HepG2 (cell line): ENCODE data around the gene PIP5KL1. TPM values are rescaled to one million over a fixed set of nuclear protein-coding genes. Genes with fewer than 3 reads are reported as not detected.

Source experiments
- ARNTL ChIP-seq: sonication (generic); formaldehyde crosslinking; IDR thresholded peaks from 2 replicates; pipeline ENCODE4 v1.4.0; 2020; ENCODE audit warnings: mild to moderate bottlenecking, missing genetic modification reagents
- GATA4 ChIP-seq: sonication (generic); IDR thresholded peaks from 2 replicates; pipeline ENCODE4 v1.6.1; 2016; ENCODE audit warnings: antibody characterized with exemption, low read depth, borderline replicate concordance
- GPN1 ChIP-seq: sonication (generic); formaldehyde crosslinking; IDR thresholded peaks from 2 replicates; pipeline ENCODE4 v1.5.1; 2020; ENCODE audit warnings: missing genetic modification reagents, borderline replicate concordance
- HDAC2 ChIP-seq: sonication (generic); formaldehyde crosslinking; IDR thresholded peaks from 2 replicates; pipeline ENCODE4 v1.4.0; 2020; ENCODE audit warnings: missing genetic modification reagents
- HNRNPK ChIP-seq: fragments of 200-400 bp; formaldehyde crosslinking; IDR thresholded peaks from 2 replicates; pipeline ENCODE4 v1.6.1; 2018; ENCODE audit warnings: low read length, low read depth, moderate library complexity, mild to moderate bottlenecking; ENCODE audit not compliant: poor library complexity, severe bottlenecking
- KAT7 ChIP-seq: IDR thresholded peaks from 2 replicates; pipeline ENCODE4 v1.6.1; 2018; ENCODE audit warnings: borderline replicate concordance, missing compliant biosample characterization
- MIXL1 ChIP-seq: IDR thresholded peaks from 2 replicates; pipeline ENCODE4 v1.6.1; 2016
- NCOA5 ChIP-seq: sonication (generic); formaldehyde crosslinking; IDR thresholded peaks from 2 replicates; pipeline ENCODE4 v1.4.0; 2020; ENCODE audit warnings: missing genetic modification reagents
- RELA ChIP-seq: sonication (generic); formaldehyde crosslinking; IDR thresholded peaks from 2 replicates; pipeline ENCODE4 v1.4.0; 2020; ENCODE audit warnings: missing genetic modification reagents
- SRSF9 ChIP-seq: fragments of 200-400 bp; formaldehyde crosslinking; IDR thresholded peaks from 2 replicates; pipeline ENCODE4 v1.6.1; 2018; ENCODE audit warnings: borderline replicate concordance, mild to moderate bottlenecking, low read depth, low read length; ENCODE audit not compliant: insufficient read depth, poor library complexity, severe bottlenecking
- ZFP1 ChIP-seq: IDR thresholded peaks from 2 replicates; pipeline ENCODE4 v1.6.1; 2016
- ZNF121 ChIP-seq: sonication (generic); formaldehyde crosslinking; IDR thresholded peaks from 2 replicates; pipeline ENCODE4 v1.5.0; 2020; ENCODE audit warnings: mild to moderate bottlenecking, missing genetic modification reagents
- ZNF510 ChIP-seq: sonication (generic); formaldehyde crosslinking; IDR thresholded peaks from 2 replicates; pipeline ENCODE4 v1.4.0; 2020; ENCODE audit warnings: low read depth, mild to moderate bottlenecking, missing genetic modification reagents
- ZNF562 ChIP-seq: sonication (generic); formaldehyde crosslinking; IDR thresholded peaks from 2 replicates; pipeline ENCODE4 v1.8.0; 2022; ENCODE audit warnings: missing genetic modification reagents, borderline replicate concordance
- ZNF674 ChIP-seq: sonication (generic); formaldehyde crosslinking; IDR thresholded peaks from 2 replicates; pipeline ENCODE4 v1.5.0; 2020; ENCODE audit warnings: low read depth, mild to moderate bottlenecking, missing genetic modification reagents
- polyA plus RNA-seq, 8 experiments: library from polyadenylated mRNA; depleted of rRNA in 3 of 8; stranded (reverse) in 7 of 8; unstranded in 1 of 8; fragments of >200 nt; fragmentation: Illumina TruSeq in 4 of 8; extraction: Trizol in 4 of 8; gene quantifications; 2 replicates each; pipeline versions ENCODE4 v1.2.1 to v1.2.3, GENCODE V29; 2011 to 2016; ENCODE audit warnings: low read depth in 4 of 8, missing spikeins in 1 of 8, mixed read lengths in 1 of 8; ENCODE audit not compliant: insufficient read depth in 1 of 8
- total RNA-seq, 5 experiments: library from RNA; depleted of rRNA; stranded (reverse); fragments of >200 nt; fragmentation: Illumina TruSeq; extraction: Trizol; gene quantifications; 2 replicates each; pipeline ENCODE4 v1.2.3, GENCODE V29; 2016; ENCODE audit warnings: low read depth in 1 of 5
- TF ChIP-seq, protein P1 (sequence below): sonication (generic); formaldehyde crosslinking; IDR thresholded peaks from 2 replicates; pipeline ENCODE4 v1.8.1; 2023; ENCODE audit warnings: mild to moderate bottlenecking, missing genetic modification reagents
- TF ChIP-seq, protein P2 (sequence below): sonication (generic); formaldehyde crosslinking; conservative IDR thresholded peaks from 2 replicates; pipeline ENCODE4 v1.4.0; 2020; ENCODE audit warnings: mild to moderate bottlenecking, missing genetic modification reagents, moderate library complexity
- TF ChIP-seq, protein P3 (sequence below): sonication (generic); formaldehyde crosslinking; IDR thresholded peaks from 2 replicates; pipeline ENCODE4 v1.4.0; 2020; ENCODE audit warnings: missing genetic modification reagents, borderline replicate concordance
- TF ChIP-seq, protein P4 (sequence below): sonication (generic); formaldehyde crosslinking; IDR thresholded peaks from 2 replicates; pipeline ENCODE4 v1.8.0; 2022; ENCODE audit warnings: mild to moderate bottlenecking, missing genetic modification reagents, moderate library complexity

The PIP5KL1 gene
- total and polyA plus RNA-seq, 2 of the 13 experiments (the other 11 are each of a cell fraction or from before 2014, with no cell fraction given): 0.20 to 0.49 TPM

DNA sequence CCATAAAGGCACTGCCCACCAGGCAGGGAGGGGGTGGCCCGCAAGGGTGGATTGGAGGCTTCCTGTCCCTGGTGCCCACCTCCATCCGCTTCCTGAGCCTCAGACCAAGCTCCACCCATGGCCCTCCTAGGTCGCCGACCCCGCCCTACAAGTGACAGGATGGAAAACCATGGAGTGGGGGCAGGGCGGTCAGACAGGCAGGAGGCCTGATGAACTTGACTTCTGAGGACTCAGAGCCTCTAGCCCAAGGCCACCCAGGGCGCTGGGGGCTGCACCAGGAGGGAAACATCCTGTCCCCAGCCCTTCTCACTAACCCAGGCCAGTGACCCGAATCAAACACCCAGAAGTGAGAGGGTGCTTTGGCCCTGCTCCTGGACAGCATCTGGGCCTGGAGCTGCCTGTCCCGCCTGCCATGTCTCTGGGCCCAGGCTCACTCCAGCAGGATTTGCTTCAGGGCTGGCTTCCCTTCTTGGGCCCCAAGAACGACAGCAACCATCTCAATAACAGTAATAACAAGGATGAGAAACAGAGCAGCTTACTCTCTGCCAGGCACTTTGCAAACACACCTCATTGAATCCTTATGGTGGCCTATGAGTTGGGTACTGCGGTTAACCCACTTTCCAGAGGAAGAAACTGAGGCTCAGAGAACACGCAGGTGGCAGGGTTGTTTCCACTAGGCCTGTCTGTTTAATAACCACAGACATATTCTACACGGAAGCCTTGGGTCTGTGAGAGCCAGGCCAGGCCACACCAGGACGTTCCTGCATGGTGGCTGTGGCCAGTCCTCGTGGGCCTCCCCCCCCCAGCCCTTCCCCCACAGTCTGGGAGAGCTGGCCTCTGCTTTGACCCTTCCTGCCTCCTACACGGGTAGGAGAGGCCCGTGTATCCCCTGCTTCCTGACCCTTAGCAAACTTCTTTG lies 26.8 kb downstream of the PIP5KL1 start (continued):
- no peak for TF ChIP-seq HNRNPK
- TF ChIP-seq, protein P1, sequence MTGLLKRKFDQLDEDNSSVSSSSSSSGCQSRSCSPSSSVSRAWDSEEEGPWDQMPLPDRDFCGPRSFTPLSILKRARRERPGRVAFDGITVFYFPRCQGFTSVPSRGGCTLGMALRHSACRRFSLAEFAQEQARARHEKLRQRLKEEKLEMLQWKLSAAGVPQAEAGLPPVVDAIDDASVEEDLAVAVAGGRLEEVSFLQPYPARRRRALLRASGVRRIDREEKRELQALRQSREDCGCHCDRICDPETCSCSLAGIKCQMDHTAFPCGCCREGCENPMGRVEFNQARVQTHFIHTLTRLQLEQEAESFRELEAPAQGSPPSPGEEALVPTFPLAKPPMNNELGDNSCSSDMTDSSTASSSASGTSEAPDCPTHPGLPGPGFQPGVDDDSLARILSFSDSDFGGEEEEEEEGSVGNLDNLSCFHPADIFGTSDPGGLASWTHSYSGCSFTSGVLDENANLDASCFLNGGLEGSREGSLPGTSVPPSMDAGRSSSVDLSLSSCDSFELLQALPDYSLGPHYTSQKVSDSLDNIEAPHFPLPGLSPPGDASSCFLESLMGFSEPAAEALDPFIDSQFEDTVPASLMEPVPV (CRISPR knock-in tag): no peak
- TF ChIP-seq ZFP1 (CRISPR knock-in tag): 0 out of 2 replicates have a peak, but pooled peaks have one; percentile 57
- no peak for TF ChIP-seq ZNF121 (CRISPR knock-in tag)
- 0 out of 2 replicates have a peak, but pooled peaks have one; percentile 66 for TF ChIP-seq NCOA5 (CRISPR knock-in tag)
- no peak for TF ChIP-seq ZNF674 (CRISPR knock-in tag)
- TF ChIP-seq, protein P2, sequence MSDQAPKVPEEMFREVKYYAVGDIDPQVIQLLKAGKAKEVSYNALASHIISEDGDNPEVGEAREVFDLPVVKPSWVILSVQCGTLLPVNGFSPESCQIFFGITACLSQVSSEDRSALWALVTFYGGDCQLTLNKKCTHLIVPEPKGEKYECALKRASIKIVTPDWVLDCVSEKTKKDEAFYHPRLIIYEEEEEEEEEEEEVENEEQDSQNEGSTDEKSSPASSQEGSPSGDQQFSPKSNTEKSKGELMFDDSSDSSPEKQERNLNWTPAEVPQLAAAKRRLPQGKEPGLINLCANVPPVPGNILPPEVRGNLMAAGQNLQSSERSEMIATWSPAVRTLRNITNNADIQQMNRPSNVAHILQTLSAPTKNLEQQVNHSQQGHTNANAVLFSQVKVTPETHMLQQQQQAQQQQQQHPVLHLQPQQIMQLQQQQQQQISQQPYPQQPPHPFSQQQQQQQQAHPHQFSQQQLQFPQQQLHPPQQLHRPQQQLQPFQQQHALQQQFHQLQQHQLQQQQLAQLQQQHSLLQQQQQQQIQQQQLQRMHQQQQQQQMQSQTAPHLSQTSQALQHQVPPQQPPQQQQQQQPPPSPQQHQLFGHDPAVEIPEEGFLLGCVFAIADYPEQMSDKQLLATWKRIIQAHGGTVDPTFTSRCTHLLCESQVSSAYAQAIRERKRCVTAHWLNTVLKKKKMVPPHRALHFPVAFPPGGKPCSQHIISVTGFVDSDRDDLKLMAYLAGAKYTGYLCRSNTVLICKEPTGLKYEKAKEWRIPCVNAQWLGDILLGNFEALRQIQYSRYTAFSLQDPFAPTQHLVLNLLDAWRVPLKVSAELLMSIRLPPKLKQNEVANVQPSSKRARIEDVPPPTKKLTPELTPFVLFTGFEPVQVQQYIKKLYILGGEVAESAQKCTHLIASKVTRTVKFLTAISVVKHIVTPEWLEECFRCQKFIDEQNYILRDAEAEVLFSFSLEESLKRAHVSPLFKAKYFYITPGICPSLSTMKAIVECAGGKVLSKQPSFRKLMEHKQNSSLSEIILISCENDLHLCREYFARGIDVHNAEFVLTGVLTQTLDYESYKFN (CRISPR knock-in tag): peak; percentile 91
- TF ChIP-seq RELA (CRISPR knock-in tag): no peak
- TF ChIP-seq SRSF9: no peak
- peak; percentile 84 for TF ChIP-seq HDAC2
- no peak for TF ChIP-seq GPN1
- TF ChIP-seq ZNF562 (CRISPR knock-in tag): no peak
- no peak for TF ChIP-seq GATA4
- 0 out of 2 replicates have a peak, but pooled peaks have one; percentile 32 for TF ChIP-seq KAT7 (CRISPR knock-in tag)
- TF ChIP-seq MIXL1 (CRISPR knock-in tag): 0 out of 2 replicates have a peak, but pooled peaks have one; percentile 56
- no peak for TF ChIP-seq ARNTL (CRISPR knock-in tag)
- TF ChIP-seq, protein P3, sequence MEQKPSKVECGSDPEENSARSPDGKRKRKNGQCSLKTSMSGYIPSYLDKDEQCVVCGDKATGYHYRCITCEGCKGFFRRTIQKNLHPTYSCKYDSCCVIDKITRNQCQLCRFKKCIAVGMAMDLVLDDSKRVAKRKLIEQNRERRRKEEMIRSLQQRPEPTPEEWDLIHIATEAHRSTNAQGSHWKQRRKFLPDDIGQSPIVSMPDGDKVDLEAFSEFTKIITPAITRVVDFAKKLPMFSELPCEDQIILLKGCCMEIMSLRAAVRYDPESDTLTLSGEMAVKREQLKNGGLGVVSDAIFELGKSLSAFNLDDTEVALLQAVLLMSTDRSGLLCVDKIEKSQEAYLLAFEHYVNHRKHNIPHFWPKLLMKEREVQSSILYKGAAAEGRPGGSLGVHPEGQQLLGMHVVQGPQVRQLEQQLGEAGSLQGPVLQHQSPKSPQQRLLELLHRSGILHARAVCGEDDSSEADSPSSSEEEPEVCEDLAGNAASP (CRISPR knock-in tag): peak; percentile 88; the same call in 1 of the 2 replicates
- no peak for TF ChIP-seq ZNF510 (CRISPR knock-in tag)
- TF ChIP-seq, protein P4, sequence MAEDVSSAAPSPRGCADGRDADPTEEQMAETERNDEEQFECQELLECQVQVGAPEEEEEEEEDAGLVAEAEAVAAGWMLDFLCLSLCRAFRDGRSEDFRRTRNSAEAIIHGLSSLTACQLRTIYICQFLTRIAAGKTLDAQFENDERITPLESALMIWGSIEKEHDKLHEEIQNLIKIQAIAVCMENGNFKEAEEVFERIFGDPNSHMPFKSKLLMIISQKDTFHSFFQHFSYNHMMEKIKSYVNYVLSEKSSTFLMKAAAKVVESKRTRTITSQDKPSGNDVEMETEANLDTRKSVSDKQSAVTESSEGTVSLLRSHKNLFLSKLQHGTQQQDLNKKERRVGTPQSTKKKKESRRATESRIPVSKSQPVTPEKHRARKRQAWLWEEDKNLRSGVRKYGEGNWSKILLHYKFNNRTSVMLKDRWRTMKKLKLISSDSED (CRISPR knock-in tag): no peak
